ENCODE data around the gene SUFU. TPM values are rescaled to one million over a fixed set of nuclear protein-coding genes. Genes with fewer than 3 reads are reported as not detected.

Gene SUFU
- polyA plus RNA-seq, 2 donors, result 2.9 to 6.0 TPM

DNA sequence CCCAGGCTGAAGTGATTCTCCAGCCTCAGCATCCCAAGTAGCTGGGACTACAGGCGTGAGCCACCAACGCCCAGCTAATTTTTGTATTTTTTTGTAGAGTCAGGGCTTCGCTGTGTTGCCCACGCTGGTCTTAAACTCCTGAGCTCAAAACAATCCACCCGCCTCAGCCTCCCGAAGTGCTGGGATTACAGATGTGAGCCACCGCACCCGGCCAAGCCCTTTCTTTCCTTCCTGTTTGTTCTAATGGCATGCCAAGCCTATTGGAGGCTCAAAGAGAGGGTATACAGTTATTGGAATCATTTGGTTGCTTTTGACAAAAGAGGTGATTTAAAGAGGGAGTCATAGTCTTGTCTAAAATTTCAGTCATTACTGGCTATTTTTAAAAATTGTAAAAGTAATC lies 94.5 kb downstream of the SUFU start:
- no peaks in the 10 kb centered on the region for H3K9me3 ChIP-seq (ENCODE audit: control insufficient read depth in 2 of 2, insufficient read depth in 1 of 2, low read depth in 1 of 2, low read length in 1 of 2)
- peaks cover 5 to 35% of the 10 kb centered on the region in 2 donors for H3K36me3 ChIP-seq (ENCODE audit: control insufficient read depth in 2 of 2, insufficient read depth in 2 of 2, low read length in 1 of 2)
- H3K27ac ChIP-seq (ENCODE audit: low read depth in 2 of 2, low read length in 1 of 2), result no peak overlapping the region
- WGBS, 2 donors, result 72 to 74% methylated on average over 8 of the region's 8 CpGs
- peaks cover 0 to 3% of the 10 kb centered on the region in 2 donors for H3K4me1 ChIP-seq (ENCODE audit: control insufficient read depth in 2 of 2, insufficient read depth in 2 of 2, low read length in 1 of 2)
- no peaks in the 10 kb centered on the region for H3K27me3 ChIP-seq (ENCODE audit: control insufficient read depth in 1 of 2, insufficient read depth in 2 of 2, low read length in 2 of 2)
- no peak overlapping the region for H3K4me3 ChIP-seq (ENCODE audit: low read depth in 1 of 2, low read length in 2 of 2)

DNA sequence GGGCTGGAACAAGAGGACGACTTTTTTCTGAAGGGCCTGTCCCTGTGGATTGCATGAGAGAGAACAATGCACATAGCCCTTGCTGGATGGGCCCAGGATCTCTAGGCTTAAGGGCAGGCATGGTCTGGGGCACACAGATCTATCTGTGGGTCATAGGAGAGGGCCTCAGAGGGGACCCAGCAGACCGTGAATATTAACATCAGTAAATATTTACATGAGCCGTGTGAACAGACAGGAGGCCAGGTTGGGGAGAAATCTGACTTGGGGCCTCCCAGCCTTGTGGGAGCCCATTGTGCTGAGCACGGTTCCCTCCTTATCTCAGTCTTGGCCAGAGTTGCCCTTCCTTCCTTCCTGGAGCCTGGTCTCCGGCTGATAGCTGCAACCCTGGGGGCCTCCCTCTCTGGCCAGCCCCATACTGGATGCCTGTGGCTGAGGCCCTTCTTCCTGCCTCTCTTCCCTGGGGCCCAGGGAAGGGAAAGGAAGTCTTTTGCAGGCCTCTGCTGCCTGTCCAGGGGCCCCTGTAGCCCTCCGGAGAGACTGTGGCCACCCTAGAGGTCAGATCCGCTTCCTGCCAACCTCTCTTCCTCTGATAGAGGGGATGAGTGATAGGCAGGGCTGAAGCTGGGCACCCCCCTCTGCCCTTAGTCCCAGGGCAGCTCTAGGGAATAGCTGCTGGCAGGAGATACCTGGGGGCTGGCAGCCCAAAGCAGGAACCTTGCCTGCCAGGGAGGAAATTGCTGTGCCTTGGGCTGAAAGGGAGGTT lies 96.0 kb downstream of the SUFU start:
- peaks cover 0 to 27% of the 10 kb centered on the region in 2 donors for H3K36me3 ChIP-seq (ENCODE audit: control insufficient read depth in 2 of 2, insufficient read depth in 2 of 2, low read length in 1 of 2)
- no peaks in the 10 kb centered on the region for H3K9me3 ChIP-seq (ENCODE audit: control insufficient read depth in 2 of 2, insufficient read depth in 1 of 2, low read depth in 1 of 2, low read length in 1 of 2)
- H3K4me1 ChIP-seq (ENCODE audit: control insufficient read depth in 2 of 2, insufficient read depth in 2 of 2, low read length in 1 of 2), result peaks cover 0 to 3% of the 10 kb centered on the region in 2 donors
- H3K4me3 ChIP-seq (ENCODE audit: low read depth in 1 of 2, low read length in 2 of 2), result no peak overlapping the region
- H3K27me3 ChIP-seq (ENCODE audit: control insufficient read depth in 1 of 2, insufficient read depth in 2 of 2, low read length in 2 of 2), result no peaks in the 10 kb centered on the region
- H3K27ac ChIP-seq (ENCODE audit: low read depth in 2 of 2, low read length in 1 of 2), result peak overlapping the region; percentile 21 to 33
- WGBS, 2 donors, result 49 to 72% methylated on average over 7 of the region's 7 CpGs

DNA sequence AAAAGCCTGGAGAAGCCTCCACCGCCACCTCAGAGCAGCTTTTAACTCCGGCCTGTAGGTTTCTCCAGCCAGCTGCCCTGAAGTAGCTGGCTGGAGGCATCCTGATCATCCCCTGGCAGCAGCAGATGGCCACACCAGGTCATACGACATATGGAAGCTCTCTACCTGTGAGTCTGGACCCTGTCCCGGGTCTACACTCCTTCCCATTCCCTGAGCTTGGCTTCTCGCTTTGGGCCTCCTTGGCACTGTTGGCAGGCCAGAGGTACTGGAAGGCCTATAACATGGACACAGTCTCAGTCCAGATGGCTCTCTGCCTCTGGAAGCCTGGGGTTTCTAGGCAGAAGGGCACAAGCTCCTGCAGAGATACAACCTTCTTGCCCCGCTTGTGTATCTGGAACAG lies 97.0 kb downstream of the SUFU start:
- Histone ChIP-seq H3K27me3 (ENCODE audit: control insufficient read depth in 1 of 2, insufficient read depth in 2 of 2, low read length in 2 of 2) (no peaks in the 10 kb centered on the region), H3K9me3 (ENCODE audit: control insufficient read depth in 2 of 2, insufficient read depth in 1 of 2, low read depth in 1 of 2, low read length in 1 of 2) (no peaks in the 10 kb centered on the region), H3K4me3 (ENCODE audit: low read depth in 1 of 2, low read length in 2 of 2) (no peak overlapping the region), H3K4me1 (ENCODE audit: control insufficient read depth in 2 of 2, insufficient read depth in 2 of 2, low read length in 1 of 2) (peaks cover 0 to 5% of the 10 kb centered on the region in 2 donors), H3K36me3 (ENCODE audit: control insufficient read depth in 2 of 2, insufficient read depth in 2 of 2, low read length in 1 of 2) (peaks cover 0 to 27% of the 10 kb centered on the region in 2 donors), H3K27ac (ENCODE audit: low read depth in 2 of 2, low read length in 1 of 2) (no peak overlapping the region)
- 91 to 93% methylated on average over 6 of the region's 6 CpGs for WGBS, 2 donors

DNA sequence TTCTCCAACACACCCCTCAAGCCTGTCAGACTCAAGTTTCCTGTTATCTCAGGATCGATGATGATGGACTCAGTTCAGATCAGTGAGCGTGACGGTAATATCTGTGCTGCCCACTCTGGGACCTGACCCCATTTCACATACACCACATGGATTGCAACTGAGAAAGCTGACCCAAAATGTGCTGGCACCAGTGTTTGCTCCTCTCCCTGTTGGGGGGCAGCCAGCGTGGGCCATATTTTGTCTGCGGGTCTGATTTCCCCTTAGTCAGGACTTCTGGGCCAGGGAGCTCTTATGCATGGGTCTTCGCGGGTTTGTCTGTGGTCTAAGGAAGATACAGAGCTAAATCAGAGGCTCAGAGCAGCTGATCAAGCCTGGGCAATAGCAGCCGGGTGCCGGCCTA lies 97.9 kb downstream of the SUFU start:
- Histone ChIP-seq H3K4me3 (ENCODE audit: low read depth in 1 of 2, low read length in 2 of 2) (no peak overlapping the region), H3K36me3 (ENCODE audit: control insufficient read depth in 2 of 2, insufficient read depth in 2 of 2, low read length in 1 of 2) (peaks cover 0 to 27% of the 10 kb centered on the region in 2 donors), H3K9me3 (ENCODE audit: control insufficient read depth in 2 of 2, insufficient read depth in 1 of 2, low read depth in 1 of 2, low read length in 1 of 2) (no peaks in the 10 kb centered on the region), H3K27me3 (ENCODE audit: control insufficient read depth in 1 of 2, insufficient read depth in 2 of 2, low read length in 2 of 2) (no peaks in the 10 kb centered on the region), H3K27ac (ENCODE audit: low read depth in 2 of 2, low read length in 1 of 2) (peak overlapping the region; percentile 25 to 34), H3K4me1 (ENCODE audit: control insufficient read depth in 2 of 2, insufficient read depth in 2 of 2, low read length in 1 of 2) (peaks cover 0 to 5% of the 10 kb centered on the region in 2 donors)
- WGBS, 2 donors, result 92 to 93% methylated on average over 9 of the region's 9 CpGs

DNA sequence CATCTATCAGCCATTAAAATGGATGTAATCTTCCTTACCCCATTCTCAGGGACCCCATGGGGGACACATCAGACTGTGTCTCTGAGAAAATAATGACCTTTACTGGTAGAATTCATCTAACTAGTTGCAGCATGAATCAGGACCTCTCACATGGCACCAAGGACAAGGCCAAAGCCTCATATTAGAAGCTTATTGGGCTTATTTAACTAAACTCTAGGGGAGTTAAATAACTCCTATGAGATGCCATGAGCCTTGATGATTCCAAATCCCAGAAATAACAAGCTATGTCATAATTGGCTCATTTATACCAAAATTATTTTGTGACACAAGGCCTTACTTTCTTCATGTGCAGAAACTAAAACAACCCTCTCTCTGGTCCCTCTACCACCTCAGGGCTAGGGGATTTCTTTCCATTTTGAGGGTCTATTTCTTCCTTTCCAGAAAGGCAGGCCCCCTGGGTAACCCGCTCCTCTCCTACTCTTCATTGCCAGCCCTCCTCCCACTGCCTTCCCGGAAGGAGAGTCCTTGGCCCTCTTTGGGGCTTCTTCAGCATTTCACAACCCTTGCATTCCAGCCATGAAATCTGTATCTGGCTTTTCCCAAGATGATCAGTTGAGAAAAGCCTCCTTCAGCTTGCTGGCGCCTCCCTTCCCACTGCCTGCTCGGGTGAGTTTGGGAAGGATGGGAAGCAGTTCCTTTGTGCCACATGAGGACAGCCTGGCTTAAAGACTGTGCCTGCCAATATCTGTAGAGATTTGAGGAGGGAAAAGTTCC lies 98.7 kb downstream of the SUFU start:
- H3K36me3 ChIP-seq (ENCODE audit: control insufficient read depth in 2 of 2, insufficient read depth in 2 of 2, low read length in 1 of 2), result peaks cover 0 to 25% of the 10 kb centered on the region in 2 donors
- no peaks in the 10 kb centered on the region for H3K9me3 ChIP-seq (ENCODE audit: control insufficient read depth in 2 of 2, insufficient read depth in 1 of 2, low read depth in 1 of 2, low read length in 1 of 2)
- H3K27me3 ChIP-seq (ENCODE audit: control insufficient read depth in 1 of 2, insufficient read depth in 2 of 2, low read length in 2 of 2), result no peaks in the 10 kb centered on the region
- no peak overlapping the region for H3K4me3 ChIP-seq (ENCODE audit: low read depth in 1 of 2, low read length in 2 of 2)
- 80 to 81% methylated on average over 4 of the region's 4 CpGs for WGBS, 2 donors
- H3K27ac ChIP-seq (ENCODE audit: low read depth in 2 of 2, low read length in 1 of 2), result peak overlapping the region; percentile 25 to 42
- peaks cover 0 to 5% of the 10 kb centered on the region in 2 donors for H3K4me1 ChIP-seq (ENCODE audit: control insufficient read depth in 2 of 2, insufficient read depth in 2 of 2, low read length in 1 of 2)

DNA sequence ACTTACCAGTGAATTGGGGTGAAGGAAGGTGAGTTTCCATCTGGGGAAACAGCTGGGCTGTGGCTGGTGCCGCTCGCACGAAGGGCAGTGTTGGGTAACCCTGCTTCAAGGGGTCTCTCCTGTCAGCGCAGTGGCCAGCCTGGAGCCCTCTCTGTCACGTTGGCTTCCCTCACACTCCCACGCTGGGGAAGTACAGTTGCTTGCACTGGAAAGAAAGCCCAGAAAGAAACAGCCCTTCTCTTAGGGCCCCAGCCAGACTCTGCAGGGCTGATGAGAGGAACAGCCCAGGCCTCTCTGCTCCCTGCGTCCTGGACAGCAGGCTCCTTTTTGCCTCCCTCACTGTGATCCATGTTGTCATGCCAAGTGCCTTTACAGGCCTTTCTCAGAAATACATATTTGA lies 100.2 kb downstream of the SUFU start:
- no peaks in the 10 kb centered on the region for H3K9me3 ChIP-seq (ENCODE audit: control insufficient read depth in 2 of 2, insufficient read depth in 1 of 2, low read depth in 1 of 2, low read length in 1 of 2)
- H3K27me3 ChIP-seq (ENCODE audit: control insufficient read depth in 1 of 2, insufficient read depth in 2 of 2, low read length in 2 of 2), result no peaks in the 10 kb centered on the region
- H3K4me3 ChIP-seq (ENCODE audit: low read depth in 1 of 2, low read length in 2 of 2), result no peak overlapping the region
- H3K4me1 ChIP-seq (ENCODE audit: control insufficient read depth in 2 of 2, insufficient read depth in 2 of 2, low read length in 1 of 2), result peaks cover 0 to 5% of the 10 kb centered on the region in 2 donors
- WGBS, 2 donors, result 73% methylated on average over 7 of the region's 7 CpGs
- H3K27ac ChIP-seq (ENCODE audit: low read depth in 2 of 2, low read length in 1 of 2), result peak overlapping the region in 1 of 2 donors; percentile 16
- H3K36me3 ChIP-seq (ENCODE audit: control insufficient read depth in 2 of 2, insufficient read depth in 2 of 2, low read length in 1 of 2), result peaks cover 0 to 20% of the 10 kb centered on the region in 2 donors

DNA sequence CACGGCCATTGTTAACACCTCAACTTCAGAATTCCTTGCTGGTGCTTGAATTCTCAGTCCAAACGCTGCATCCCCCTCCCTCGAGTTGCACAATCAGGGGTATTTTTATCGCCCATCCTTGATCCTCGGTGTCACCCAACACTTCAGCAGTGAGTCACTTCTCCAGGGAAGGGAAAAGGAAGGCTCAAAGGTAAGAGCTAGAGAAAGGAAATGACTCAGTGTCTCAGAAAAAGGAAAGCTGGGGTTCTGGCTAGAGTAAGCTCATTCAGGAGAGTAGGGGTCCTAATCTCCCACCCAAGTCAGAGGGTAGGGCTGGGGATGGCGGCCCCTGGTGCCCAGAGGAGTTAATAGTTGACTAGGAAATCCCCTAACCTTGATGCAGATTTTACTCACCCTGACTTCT lies 100.7 kb downstream of the SUFU start:
- 57 to 63% methylated on average over 6 of the region's 6 CpGs for WGBS, 2 donors
- Histone ChIP-seq H3K27me3 (ENCODE audit: control insufficient read depth in 1 of 2, insufficient read depth in 2 of 2, low read length in 2 of 2) (no peaks in the 10 kb centered on the region), H3K4me1 (ENCODE audit: control insufficient read depth in 2 of 2, insufficient read depth in 2 of 2, low read length in 1 of 2) (peaks cover 0 to 5% of the 10 kb centered on the region in 2 donors), H3K4me3 (ENCODE audit: low read depth in 1 of 2, low read length in 2 of 2) (no peak overlapping the region), H3K36me3 (ENCODE audit: control insufficient read depth in 2 of 2, insufficient read depth in 2 of 2, low read length in 1 of 2) (peaks cover 0 to 15% of the 10 kb centered on the region in 2 donors), H3K9me3 (ENCODE audit: control insufficient read depth in 2 of 2, insufficient read depth in 1 of 2, low read depth in 1 of 2, low read length in 1 of 2) (no peaks in the 10 kb centered on the region), H3K27ac (ENCODE audit: low read depth in 2 of 2, low read length in 1 of 2) (peak overlapping the region in 1 of 2 donors; percentile 16)

DNA sequence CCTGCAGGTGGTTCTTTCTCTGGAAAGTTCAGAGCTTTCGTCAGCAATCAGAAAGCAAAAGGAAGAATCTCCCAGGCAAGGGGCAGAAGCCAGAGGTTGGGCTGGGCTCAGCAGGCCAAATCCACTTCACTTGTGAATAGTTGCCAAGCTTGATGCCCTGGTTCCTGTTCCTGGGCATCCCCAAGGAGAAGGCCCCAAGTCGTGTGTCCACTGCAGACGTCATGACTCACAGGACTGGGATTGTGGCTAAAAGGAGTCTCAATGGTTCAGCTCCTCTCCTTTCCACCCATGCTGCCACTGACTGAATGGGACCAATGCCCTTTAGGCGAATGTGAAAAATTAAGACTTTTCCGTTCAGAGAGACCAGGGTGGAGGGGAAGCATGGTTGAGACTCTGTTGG lies 101.9 kb downstream of the SUFU start:
- Histone ChIP-seq H3K4me1 (ENCODE audit: control insufficient read depth in 2 of 2, insufficient read depth in 2 of 2, low read length in 1 of 2) (peaks cover 0 to 8% of the 10 kb centered on the region in 2 donors), H3K4me3 (ENCODE audit: low read depth in 1 of 2, low read length in 2 of 2) (no peak overlapping the region), H3K27ac (ENCODE audit: low read depth in 2 of 2, low read length in 1 of 2) (no peak overlapping the region), H3K36me3 (ENCODE audit: control insufficient read depth in 2 of 2, insufficient read depth in 2 of 2, low read length in 1 of 2) (peaks cover 0 to 13% of the 10 kb centered on the region in 2 donors), H3K27me3 (ENCODE audit: control insufficient read depth in 1 of 2, insufficient read depth in 2 of 2, low read length in 2 of 2) (no peaks in the 10 kb centered on the region), H3K9me3 (ENCODE audit: control insufficient read depth in 2 of 2, insufficient read depth in 1 of 2, low read depth in 1 of 2, low read length in 1 of 2) (no peaks in the 10 kb centered on the region)
- 81% methylated on average over 5 of the region's 5 CpGs for WGBS, 2 donors

DNA sequence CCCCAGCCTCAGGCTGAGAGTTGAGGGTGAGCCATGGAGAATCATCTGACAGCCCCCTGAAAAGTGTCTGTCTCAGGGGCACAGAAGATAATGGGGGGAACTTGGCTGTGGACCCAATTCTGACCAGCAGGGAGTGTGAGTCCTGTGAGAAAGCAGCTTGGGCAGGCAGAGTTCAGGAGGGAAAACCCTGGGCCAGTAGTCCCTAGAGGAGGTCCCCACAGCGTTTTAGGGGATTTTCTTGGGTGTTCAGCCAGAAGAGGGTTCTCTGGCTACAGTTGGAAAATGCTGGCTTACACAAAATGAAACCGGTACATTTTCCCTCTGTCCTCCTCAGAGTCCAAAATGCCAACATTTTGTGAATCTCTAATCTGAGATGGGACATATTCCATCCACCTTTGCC lies 104.7 kb downstream of the SUFU start:
- peaks cover 2 to 16% of the 10 kb centered on the region in 2 donors for H3K4me1 ChIP-seq (ENCODE audit: control insufficient read depth in 2 of 2, insufficient read depth in 2 of 2, low read length in 1 of 2)
- WGBS, 2 donors, result 70 to 73% methylated on average over 2 of the region's 2 CpGs
- H3K9me3 ChIP-seq (ENCODE audit: control insufficient read depth in 2 of 2, insufficient read depth in 1 of 2, low read depth in 1 of 2, low read length in 1 of 2), result no peaks in the 10 kb centered on the region

More for the DNA sequence above, 104.7 kb downstream of the SUFU start:
- Histone ChIP-seq H3K36me3 (ENCODE audit: control insufficient read depth in 2 of 2, insufficient read depth in 2 of 2, low read length in 1 of 2) (no peaks in the 10 kb centered on the region), H3K27me3 (ENCODE audit: control insufficient read depth in 1 of 2, insufficient read depth in 2 of 2, low read length in 2 of 2) (no peaks in the 10 kb centered on the region), H3K4me3 (ENCODE audit: low read depth in 1 of 2, low read length in 2 of 2) (no peak overlapping the region), H3K27ac (ENCODE audit: low read depth in 2 of 2, low read length in 1 of 2) (no peak overlapping the region)

Data from esophagus (tissue), 2 donors.